ENCODE data around the gene SERPINE3. TPM values are rescaled to one million over a fixed set of nuclear protein-coding genes. Genes with fewer than 3 reads are reported as not detected.

SERPINE3 gene
- total RNA-seq, 1 experiment from 2014 or later, result 0.59 TPM

GRCh38 chr13:51361106-51361505 lies 21.6 kb downstream of the SERPINE3 start:
- ATAC-seq, result no peak
- POLR2A ChIA-PET, result no interaction called here
- TF ChIP-seq ZNF263 (CRISPR knock-in tag; IDR thresholded peaks at IDR 0.05; ENCODE audit: low read depth) (no peak), ZNF317 (CRISPR knock-in tag; IDR thresholded peaks at IDR 0.05; ENCODE audit: borderline replicate concordance, low read depth) (no peak), ZSCAN18 (CRISPR knock-in tag; IDR thresholded peaks at IDR 0.05) (no peak), JAZF1 (CRISPR knock-in tag; IDR thresholded peaks at IDR 0.05) (no peak), CREB1 (CRISPR knock-in tag; IDR thresholded peaks at IDR 0.05) (no peak), CDX4 (CRISPR knock-in tag; IDR thresholded peaks at IDR 0.05; ENCODE audit: borderline replicate concordance) (no peak), ZBTB21 (CRISPR knock-in tag; IDR thresholded peaks at IDR 0.05; ENCODE audit: borderline replicate concordance) (no peak), ZNF423 (CRISPR knock-in tag; IDR thresholded peaks at IDR 0.05) (no peak), GRHL2 (CRISPR knock-in tag; IDR thresholded peaks at IDR 0.05; ENCODE audit: insufficient replicate concordance, severe bottlenecking) (no peak), OVOL2 (CRISPR knock-in tag; IDR thresholded peaks at IDR 0.05; ENCODE audit: borderline replicate concordance) (no peak), ZBTB43 (CRISPR knock-in tag; IDR thresholded peaks at IDR 0.05) (no peak), ETV6 (CRISPR knock-in tag; IDR thresholded peaks at IDR 0.05) (no peak), ATF6 (CRISPR knock-in tag; IDR thresholded peaks at IDR 0.05) (no peak), NR3C1 (CRISPR knock-in tag; conservative IDR thresholded peaks at IDR 0.05; ENCODE audit: low read depth) (no peak), E2F1 (CRISPR knock-in tag; IDR thresholded peaks at IDR 0.05) (no peak), ARID4B (CRISPR knock-in tag; IDR thresholded peaks at IDR 0.05; ENCODE audit: borderline replicate concordance) (no peak), TCF7 (CRISPR knock-in tag; IDR thresholded peaks at IDR 0.05; ENCODE audit: low read depth) (no peak), MYBL2 (CRISPR knock-in tag; IDR thresholded peaks at IDR 0.05) (no peak), IRF2 (CRISPR knock-in tag; IDR thresholded peaks at IDR 0.05; ENCODE audit: borderline replicate concordance, low read depth) (no peak), NFE2L1 (CRISPR knock-in tag; IDR thresholded peaks at IDR 0.05) (no peak)
- Mint-ChIP-seq H3K4me1 (peaks cover 35% of the 10 kb centered on the region), H3K4me3 (no peak overlapping the region), H3K36me3 (peaks cover 12% of the 10 kb centered on the region), H3K27me3 (ENCODE audit: low read depth) (no peaks in the 10 kb centered on the region), H3K27ac (peak overlapping the region; percentile 58; the same call in 1 of the 2 replicates), H3K9me3 (no peaks in the 10 kb centered on the region)
- DNase-seq (ENCODE audit: low spot score), result no peak
- CTCF ChIA-PET, result interaction anchor here (1.2 to 1.6 kb wide), 2 partner anchors 75 to 437 kb away, joined by 4 to 7 read pairs; no protein-coding TSS in a partner anchor

Measured in WTC11 (cell line).